Body of pancreas (tissue), 4 donors: ENCODE measurements around the gene CACNA1C. TPM values are rescaled to one million over a fixed set of nuclear protein-coding genes. Genes with fewer than 3 reads are reported as not detected.
A peak's percentile ranks its signal among the peaks of the same experiment; 100 is the strongest.

Experiments used
- ATAC-seq: fragments of 150-250 bp; one replicate; pipeline ENCODE4 v1.9.1; 2016
- DNase-seq, 4 donors: peaks; one replicate each; pipeline ENCODE4 v3.0.0-alpha.2; 2019
- H3K27ac ChIP-seq, 4 donors: fragments of 200-600 bp; sonication (generic); 1 replicate in 3 of 4; 2 replicates in 1 of 4; pipeline versions ENCODE4 v1.5.1 to v1.6.1; 2016 to 2019; ENCODE audit warnings: mild to moderate bottlenecking in 1 of 4, mixed read lengths in 1 of 4, moderate library complexity in 1 of 4
- H3K27me3 ChIP-seq, 2 donors: fragments of 200-600 bp; sonication (generic); one replicate each; pipeline ENCODE4 v1.6.0; 2016; ENCODE audit warnings: mild to moderate bottlenecking in 1 of 2
- H3K36me3 ChIP-seq, 2 donors: fragments of 200-600 bp; sonication (generic); replicated peaks in 1 of 2; 2 replicates each; pipeline ENCODE4 v1.5.1; 2016; ENCODE audit warnings: low read depth in 2 of 2; ENCODE audit not compliant: insufficient read depth in 1 of 2
- H3K4me1 ChIP-seq: fragments of 200-600 bp; sonication (generic); one replicate; pipeline ENCODE4 v1.6.0; 2016
- H3K4me3 ChIP-seq, 2 donors: fragments of 200-600 bp; sonication (generic); 1 replicate in 1 of 2; 2 replicates in 1 of 2; pipeline ENCODE4 v1.5.1; 2016 to 2019
- H3K9me3 ChIP-seq, 3 donors: fragments of 200-600 bp; sonication (generic); 1 replicate in 2 of 3; 2 replicates in 1 of 3; pipeline ENCODE4 v1.5.1; 2016
- CTCF ChIP-seq, 7 experiments: fragments of 450-650 bp in 4 of 7; fragments of 200-600 bp in 3 of 7; sonication (generic) in 3 of 7; IDR thresholded peaks; one replicate each; pipeline ENCODE4 v1.5.1; 2016 to 2019; ENCODE audit warnings: antibody characterized with exemption in 7 of 7
- POLR2A ChIP-seq, 3 donors: fragments of 450-650 bp; IDR thresholded peaks; one replicate each; pipeline ENCODE4 v1.6.1; 2016; ENCODE audit warnings: antibody characterized with exemption in 3 of 3, mild to moderate bottlenecking in 2 of 3
- WGBS, 2 donors: methylation state at CpG; one replicate each; pipeline ENCODE4 v1.1.5; 2017; 5-methylcytosine and 5-hydroxymethylcytosine counted together
- intact Hi-C: fragments of 100-400 bp; cut with DNase I; formaldehyde crosslinking; loops from one replicate; pipeline ENCODE4 v1.15.1; 2023
- total RNA-seq, 2 donors: library from RNA; depleted of rRNA; stranded (reverse); fragments of >200 nt; gene quantifications; one replicate each; pipeline ENCODE4 v1.1.0, GENCODE V29; 2016

CACNA1C gene
- 1 to 10 TPM; 2.3 to 4.4 TPM for total RNA-seq

- H3K27me3 ChIP-seq, result peaks cover 0 to 13% of the 10 kb centered on the region in 2 donors
- DNase-seq (peak in 3 of 4 donors; percentile 32 to 50 (median 33)), ATAC-seq (peak; percentile 41)
- TF ChIP-seq CTCF (IDR thresholded peaks at IDR 0.05), result peak in 3 of 7 experiments; percentile 14 to 33 (median 21)
- TF ChIP-seq POLR2A (IDR thresholded peaks at IDR 0.05), result no peak
- intact Hi-C loops, result no loop called here
- peak within 1 kb of the TSS in 1 of 4 donors; percentile 20 for H3K27ac ChIP-seq
- no peak within 1 kb of the TSS for H3K4me3 ChIP-seq
- H3K36me3 ChIP-seq, result no peaks in the 10 kb centered on the region
- 1 to 2% methylated on average over 23 to 77 of the region's 90 CpGs for WGBS, 2 donors
- H3K4me1 ChIP-seq, result peaks cover 13% of the 10 kb centered on the region
- no peaks in the 10 kb centered on the region for H3K9me3 ChIP-seq
Observed at GRCh38 chr12:2052826-2053678, at the start of gene CACNA1C. Gene CACNA1C, plus strand, starts transcription at chr12:2052987. Its CDS starts 576 bp downstream, at chr12:2053563.

GRCh38 chr12:2003676-2004112, 49.1 kb upstream of the CACNA1C start:
- peak overlapping the region; percentile 35 to 91 (median 82) for H3K27ac ChIP-seq
- ATAC-seq (peak; percentile 8), DNase-seq (no peak)
- H3K27me3 ChIP-seq, result no peaks in the 10 kb centered on the region
- TF ChIP-seq CTCF (IDR thresholded peaks at IDR 0.05) (no peak), POLR2A (IDR thresholded peaks at IDR 0.05) (no peak)
- no peaks in the 10 kb centered on the region for H3K36me3 ChIP-seq
- intact Hi-C loops, result no loop called here
- WGBS, 2 donors, result 0% methylated on average over 13 of the region's 13 CpGs
- H3K4me3 ChIP-seq, result peak overlapping the region; percentile 92 to 95
- H3K4me1 ChIP-seq, result peaks cover 30% of the 10 kb centered on the region
- H3K9me3 ChIP-seq, result no peaks in the 10 kb centered on the region

GRCh38 chr12:2004113-2004929, 48.5 kb upstream of the CACNA1C start, which contains the start of gene DCP1B:
Gene DCP1B, minus strand, starts transcription at chr12:2004457. Its CDS starts 26 bp downstream, at chr12:2004431.
- WGBS, 2 donors, result 3 to 9% methylated on average over 17 to 55 of the region's 55 CpGs
- no peaks in the 10 kb centered on the region for H3K36me3 ChIP-seq
- H3K9me3 ChIP-seq, result no peaks in the 10 kb centered on the region
- DNase-seq (peak; percentile 97 to 98 (median 98)), ATAC-seq (peak; percentile 100)
- H3K4me1 ChIP-seq, result peaks cover 30% of the 10 kb centered on the region
- TF ChIP-seq POLR2A (IDR thresholded peaks at IDR 0.05) (peak; percentile 43 to 80 (median 78)), CTCF (IDR thresholded peaks at IDR 0.05) (peak in 4 of 7 experiments; percentile 10 to 33 (median 20))
- peak within 1 kb of the TSS; percentile 35 to 91 (median 82) for H3K27ac ChIP-seq
- peak within 1 kb of the TSS; percentile 92 to 95 for H3K4me3 ChIP-seq
- intact Hi-C loops, result no loop called here
- H3K27me3 ChIP-seq, result no peaks in the 10 kb centered on the region

GRCh38 chr12:2008677-2009076, 44.1 kb upstream of the CACNA1C start:
- Histone ChIP-seq H3K27ac (no peak overlapping the region), H3K4me1 (peaks cover 5% of the 10 kb centered on the region), H3K27me3 (no peaks in the 10 kb centered on the region), H3K9me3 (no peaks in the 10 kb centered on the region), H3K4me3 (no peak overlapping the region), H3K36me3 (no peaks in the 10 kb centered on the region)
- ATAC-seq (no peak), DNase-seq (no peak)
- WGBS, 2 donors, result 65 to 67% methylated on average over 5 of the region's 5 CpGs
- intact Hi-C loops, result no loop called here
- TF ChIP-seq CTCF (IDR thresholded peaks at IDR 0.05) (no peak), POLR2A (IDR thresholded peaks at IDR 0.05) (no peak)
